ENCODE data around the gene OR8D2.

DNA sequence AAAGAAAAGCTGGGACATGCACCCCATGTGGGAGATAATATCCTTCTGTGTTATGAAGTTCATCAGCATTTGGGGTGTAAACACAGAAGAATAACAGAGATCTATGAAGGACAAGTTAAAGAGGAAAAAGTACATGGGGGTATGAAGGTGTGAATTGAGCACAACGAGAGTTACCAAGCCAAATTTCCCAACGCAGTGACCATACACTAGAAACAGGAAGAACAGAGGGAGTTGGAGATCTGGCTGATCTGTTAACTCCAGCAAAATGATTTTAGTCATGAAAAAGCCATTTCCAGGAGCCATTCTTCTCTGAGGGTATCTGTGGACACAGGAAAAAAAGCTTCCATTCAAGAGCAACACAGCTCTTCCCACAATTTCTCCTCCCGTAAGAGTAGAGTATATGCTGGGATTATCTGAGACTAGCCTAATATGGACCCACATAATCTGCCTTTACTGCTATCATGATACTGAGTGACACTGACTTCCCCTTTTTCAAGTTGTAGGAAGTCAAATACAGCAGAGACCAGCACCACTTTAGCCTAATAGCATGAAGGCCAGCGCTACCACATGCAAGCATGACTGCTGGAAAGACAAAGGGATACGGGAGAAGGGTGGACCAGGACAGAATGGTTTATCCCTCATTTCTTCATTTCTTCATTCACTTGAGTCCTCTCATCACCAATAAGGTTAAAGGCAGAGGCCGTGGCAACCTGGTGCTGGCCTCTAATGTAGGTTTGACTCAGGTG, 19.6 kb upstream of the OR8D2 start:
- TF ChIP-seq, protein P1, sequence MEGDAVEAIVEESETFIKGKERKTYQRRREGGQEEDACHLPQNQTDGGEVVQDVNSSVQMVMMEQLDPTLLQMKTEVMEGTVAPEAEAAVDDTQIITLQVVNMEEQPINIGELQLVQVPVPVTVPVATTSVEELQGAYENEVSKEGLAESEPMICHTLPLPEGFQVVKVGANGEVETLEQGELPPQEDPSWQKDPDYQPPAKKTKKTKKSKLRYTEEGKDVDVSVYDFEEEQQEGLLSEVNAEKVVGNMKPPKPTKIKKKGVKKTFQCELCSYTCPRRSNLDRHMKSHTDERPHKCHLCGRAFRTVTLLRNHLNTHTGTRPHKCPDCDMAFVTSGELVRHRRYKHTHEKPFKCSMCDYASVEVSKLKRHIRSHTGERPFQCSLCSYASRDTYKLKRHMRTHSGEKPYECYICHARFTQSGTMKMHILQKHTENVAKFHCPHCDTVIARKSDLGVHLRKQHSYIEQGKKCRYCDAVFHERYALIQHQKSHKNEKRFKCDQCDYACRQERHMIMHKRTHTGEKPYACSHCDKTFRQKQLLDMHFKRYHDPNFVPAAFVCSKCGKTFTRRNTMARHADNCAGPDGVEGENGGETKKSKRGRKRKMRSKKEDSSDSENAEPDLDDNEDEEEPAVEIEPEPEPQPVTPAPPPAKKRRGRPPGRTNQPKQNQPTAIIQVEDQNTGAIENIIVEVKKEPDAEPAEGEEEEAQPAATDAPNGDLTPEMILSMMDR (IDR thresholded peaks at IDR 0.05): no peak
- TF ChIP-seq POLR2A (IDR thresholded peaks at IDR 0.05): no peak
